ENCODE measurements around the gene MAN1A1.

DNA sequence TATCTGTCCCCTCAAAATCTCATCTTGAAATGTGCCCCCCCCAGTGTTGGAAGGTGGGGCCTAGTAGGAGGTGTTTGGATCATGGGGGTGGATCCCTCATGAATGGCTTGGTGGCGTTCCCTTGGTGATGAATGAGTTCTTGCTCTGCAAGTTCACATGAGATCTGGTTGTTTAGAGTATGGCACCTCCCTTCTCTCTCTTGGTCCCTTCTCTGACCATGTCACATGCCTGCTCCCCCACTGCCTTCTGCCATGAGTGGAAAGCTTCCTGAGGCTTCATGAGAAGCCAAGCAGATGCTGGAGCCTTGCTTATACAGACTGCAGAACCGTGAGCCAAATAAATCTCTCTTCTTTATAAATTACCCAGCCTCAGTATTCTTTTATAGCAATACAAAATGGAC is 70.9 kb downstream of the MAN1A1 start:
- TF ChIP-seq, protein P1, sequence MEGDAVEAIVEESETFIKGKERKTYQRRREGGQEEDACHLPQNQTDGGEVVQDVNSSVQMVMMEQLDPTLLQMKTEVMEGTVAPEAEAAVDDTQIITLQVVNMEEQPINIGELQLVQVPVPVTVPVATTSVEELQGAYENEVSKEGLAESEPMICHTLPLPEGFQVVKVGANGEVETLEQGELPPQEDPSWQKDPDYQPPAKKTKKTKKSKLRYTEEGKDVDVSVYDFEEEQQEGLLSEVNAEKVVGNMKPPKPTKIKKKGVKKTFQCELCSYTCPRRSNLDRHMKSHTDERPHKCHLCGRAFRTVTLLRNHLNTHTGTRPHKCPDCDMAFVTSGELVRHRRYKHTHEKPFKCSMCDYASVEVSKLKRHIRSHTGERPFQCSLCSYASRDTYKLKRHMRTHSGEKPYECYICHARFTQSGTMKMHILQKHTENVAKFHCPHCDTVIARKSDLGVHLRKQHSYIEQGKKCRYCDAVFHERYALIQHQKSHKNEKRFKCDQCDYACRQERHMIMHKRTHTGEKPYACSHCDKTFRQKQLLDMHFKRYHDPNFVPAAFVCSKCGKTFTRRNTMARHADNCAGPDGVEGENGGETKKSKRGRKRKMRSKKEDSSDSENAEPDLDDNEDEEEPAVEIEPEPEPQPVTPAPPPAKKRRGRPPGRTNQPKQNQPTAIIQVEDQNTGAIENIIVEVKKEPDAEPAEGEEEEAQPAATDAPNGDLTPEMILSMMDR (IDR thresholded peaks at IDR 0.05): no peak
- no peak for TF ChIP-seq POLR2A (IDR thresholded peaks at IDR 0.05)

Data from uterus (tissue), 2 donors.